ENCODE results near the gene CUTC.

- TF ChIP-seq CTCF (conservative IDR thresholded peaks at IDR 0.05; ENCODE audit: low read length) (no peak), EZH2phosphoT487 (IDR thresholded peaks at IDR 0.05; ENCODE audit: borderline replicate concordance, low read depth, low read length) (no peak)
Observed at GRCh38 chr10:99781734-99782429, 49.8 kb downstream of the CUTC start.

Data from OCI-LY7 (cell line).